Measurements from ENCODE around the gene KIAA1671. TPM values are rescaled to one million over a fixed set of nuclear protein-coding genes. Genes with fewer than 3 reads are reported as not detected.

Gene KIAA1671
- total and polyA plus RNA-seq, 9 of the 15 experiments (the other 6 are each of a cell fraction or from before 2014, with no cell fraction given), result under 0.01 to 0.11 (median 0.02) TPM; not detected in 5

GRCh38 chr22:24938741-24939341 lies 13.7 kb upstream of the KIAA1671 start:
- in situ Hi-C loops (cut with MboI), result no loop called here
- Histone ChIP-seq H3K36me3 (ENCODE audit: control insufficient read depth, insufficient read depth, low read length) (no peaks in the 10 kb centered on the region), H3K9me3 (replicated peaks; ENCODE audit: control insufficient read depth, insufficient read depth, low read depth, low read length) (no peaks in the 10 kb centered on the region), H4K20me1 (replicated peaks; ENCODE audit: control insufficient read depth, insufficient read depth, low read length) (no peaks in the 10 kb centered on the region), H3K27me3 (ENCODE audit: control insufficient read depth in 2 of 2, insufficient read depth in 2 of 2, low read length in 2 of 2) (peaks cover 0 to 5% of the 10 kb centered on the region in 2 experiments; a peak in 1 of 5 replicates), H3K4me2 (ENCODE audit: insufficient read depth, low read length) (no peak overlapping the region), H3K4me3 (no peak overlapping the region), H3K4me1 (replicated peaks in 1 of 2; ENCODE audit: control insufficient read depth in 2 of 2, insufficient read depth in 2 of 2, low read length in 2 of 2) (no peaks in the 10 kb centered on the region; a peak in 1 of 5 replicates), H3K9ac (ENCODE audit: insufficient read depth in 1 of 2, low read depth in 2 of 2, low read length in 2 of 2) (no peak overlapping the region), H2AFZ (ENCODE audit: low read depth, low read length) (no peak overlapping the region), H3K9me1 (ENCODE audit: control insufficient read depth, insufficient read depth, low read length) (no peaks in the 10 kb centered on the region), H3K79me2 (ENCODE audit: control insufficient read depth, insufficient read depth, low read length) (no peaks in the 10 kb centered on the region), H3K27ac (ENCODE audit: extremely low read depth, low read depth, low read length) (no peak overlapping the region)
- DNase-seq (ENCODE audit: extremely low read depth in 1 of 4, low spot score in 3 of 4) (peak; percentile 26 to 42 (median 38)), ATAC-seq (peak; percentile 70), FAIRE-seq (peak; percentile 59)
- intact Hi-C loops (cut with micrococcal nuclease), result loop anchor here (5.0 kb wide), 1 partner anchor 118 kb away; no protein-coding TSS in a partner anchor
- no TSS peak for BruUV-seq (replicated peaks)
- POLR2A ChIA-PET, result interaction anchor here (0.6 to 0.9 kb wide), 2 partner anchors 12 to 14 kb away, joined by 3 read pairs; no protein-coding TSS in a partner anchor
- CTCF ChIA-PET (ENCODE audit: low intra/inter-chr PET ratio), result no interaction called here
- WGBS (ENCODE audit: insufficient coverage, low coverage, missing lambda C conversion rate), result 0% methylated on average over 11 of the region's 11 CpGs
- TF ChIP-seq CTCF (IDR thresholded peaks at IDR 0.05 in 2 of 3, conservative IDR thresholded peaks at IDR 0.05 in 1 of 3; ENCODE audit: insufficient read depth in 2 of 3, low read depth in 1 of 3, low read length in 3 of 3) (peak; percentile 60 to 64 (median 63)), RAD21 (CRISPR knock-in tag; conservative IDR thresholded peaks at IDR 0.05 in 1 of 2, IDR thresholded peaks at IDR 0.05 in 1 of 2) (peak in 1 of 2 experiments; percentile 63; a peak in 2 of 4 replicates), YY1 (IDR thresholded peaks at IDR 0.05; ENCODE audit: borderline replicate concordance in 1 of 3, control insufficient read depth in 1 of 3, extremely low read depth in 1 of 3, insufficient read depth in 3 of 3, insufficient read length in 1 of 3, insufficient replicate concordance in 2 of 3, low read depth in 1 of 3, low read length in 2 of 3) (peak in 1 of 3 experiments; percentile 29), GATA2 (CRISPR knock-in tag; IDR thresholded peaks at IDR 0.05) (peak; percentile 25; the same call in 1 of the 2 replicates), ELK1 (CRISPR knock-in tag; IDR thresholded peaks at IDR 0.05) (no peak)
